ENCODE measurements around the gene RBM47. TPM values are rescaled to one million over a fixed set of nuclear protein-coding genes. Genes with fewer than 3 reads are reported as not detected.

The RBM47 gene
- total and polyA plus RNA-seq, 2 donors (not counting 1 experiment from before 2014, with no cell fraction given) = 5.6 to 12.9 TPM

- intact Hi-C loops (cut with micrococcal nuclease) = no loop called here
- DNase-seq (no peak), ATAC-seq (ENCODE audit: low read depth) (no peak)
- ChIA-PET CTCF (interaction anchor here (0.6 kb wide), 1 partner anchor 10 kb away, joined by 3 read pairs; no protein-coding TSS in a partner anchor), POLR2A (no interaction called here)
- 100% methylated on average over 5 of the region's 8 CpGs for WGBS (ENCODE audit: insufficient coverage)
- Histone ChIP-seq H3K79me2 (ENCODE audit: control insufficient read depth, insufficient read depth, low read length) (no peaks in the 10 kb centered on the region), H3K4me1 (ENCODE audit: control insufficient read depth in 2 of 2, insufficient read depth in 2 of 2, low read length in 2 of 2) (peaks cover 0 to 4% of the 10 kb centered on the region in 2 donors), H3K4me2 (replicated peaks; ENCODE audit: low read depth, low read length, poor library complexity, severe bottlenecking) (no peak overlapping the region), H3K4me3 (ENCODE audit: control extremely low read depth in 1 of 5, extremely low read depth in 1 of 5, insufficient read depth in 1 of 5, low read depth in 2 of 5, low read length in 4 of 5) (no peak overlapping the region), H3K36me3 (replicated peaks in 1 of 2; ENCODE audit: control extremely low read depth in 1 of 2, control insufficient read depth in 1 of 2, extremely low read depth in 1 of 2, insufficient read depth in 2 of 2, low read length in 1 of 2) (no peaks in the 10 kb centered on the region), H3K27me3 (replicated peaks in 1 of 4; ENCODE audit: control extremely low read depth in 1 of 4, control insufficient read depth in 3 of 4, insufficient read depth in 4 of 4, low read length in 3 of 4) (no peaks in the 10 kb centered on the region), H2AFZ (ENCODE audit: insufficient read depth, low read depth, low read length, poor library complexity, severe bottlenecking) (no peak overlapping the region), H3K9me3 (ENCODE audit: control extremely low read depth in 1 of 3, control insufficient read depth in 2 of 3, insufficient read depth in 1 of 3, low read length in 2 of 3) (no peaks in the 10 kb centered on the region), H3K9ac (ENCODE audit: low read length) (no peak overlapping the region), H3K27ac (ENCODE audit: low read length in 2 of 2) (no peak overlapping the region), H4K20me1 (ENCODE audit: control insufficient read depth, insufficient read depth, low read length, poor library complexity, severe bottlenecking) (no peaks in the 10 kb centered on the region)
- Mint-ChIP-seq H3K4me1 (peaks cover 9% of the 10 kb centered on the region), H3K27ac (peak overlapping the region; percentile 24), H3K27me3 (no peaks in the 10 kb centered on the region), H3K4me3 (no peak overlapping the region), H3K9me3 (ENCODE audit: insufficient read depth) (no peaks in the 10 kb centered on the region)
- TF ChIP-seq CTCF (IDR thresholded peaks at IDR 0.05) = no peak
- TF ChIP-seq EZH2 (IDR thresholded peaks at IDR 0.05; ENCODE audit: borderline replicate concordance, insufficient read depth, low read depth, low read length, poor library complexity, severe bottlenecking) = no peak
Observed at GRCh38 chr4:40525752-40526598, 103.7 kb downstream of the RBM47 start.

GRCh38 chr4:40524366-40525041, 105.2 kb downstream of the RBM47 start:
- CTCF ChIA-PET = interaction anchor here (1.0 kb wide), 1 partner anchor 26 kb away, joined by 3 read pairs; no protein-coding TSS in a partner anchor
- Mint-ChIP-seq H3K27me3 (no peaks in the 10 kb centered on the region), H3K9me3 (ENCODE audit: insufficient read depth) (no peaks in the 10 kb centered on the region), H3K4me1 (peaks cover 10% of the 10 kb centered on the region), H3K4me3 (no peak overlapping the region), H3K27ac (no peak overlapping the region)
- H4K20me1 ChIP-seq (ENCODE audit: control insufficient read depth, insufficient read depth, low read length, poor library complexity, severe bottlenecking) = no peaks in the 10 kb centered on the region
- H3K4me3 ChIP-seq (ENCODE audit: control extremely low read depth in 1 of 5, extremely low read depth in 1 of 5, insufficient read depth in 1 of 5, low read depth in 2 of 5, low read length in 4 of 5) = no peak overlapping the region
- no peaks in the 10 kb centered on the region for H3K36me3 ChIP-seq (replicated peaks in 1 of 2; ENCODE audit: control extremely low read depth in 1 of 2, control insufficient read depth in 1 of 2, extremely low read depth in 1 of 2, insufficient read depth in 2 of 2, low read length in 1 of 2)
- no peak overlapping the region for H3K9ac ChIP-seq (ENCODE audit: low read length)
- H3K4me1 ChIP-seq (ENCODE audit: control insufficient read depth in 2 of 2, insufficient read depth in 2 of 2, low read length in 2 of 2) = peaks cover 0 to 4% of the 10 kb centered on the region in 2 donors
- ATAC-seq (ENCODE audit: low read depth) (no peak), DNase-seq (no peak)
- H3K9me3 ChIP-seq (ENCODE audit: control extremely low read depth in 1 of 3, control insufficient read depth in 2 of 3, insufficient read depth in 1 of 3, low read length in 2 of 3) = no peaks in the 10 kb centered on the region
- POLR2A ChIA-PET = no interaction called here
- no peak overlapping the region for H3K27ac ChIP-seq (ENCODE audit: low read length in 2 of 2)
- H3K79me2 ChIP-seq (ENCODE audit: control insufficient read depth, insufficient read depth, low read length) = no peaks in the 10 kb centered on the region
- intact Hi-C loops (cut with micrococcal nuclease) = no loop called here
- H3K27me3 ChIP-seq (replicated peaks in 1 of 4; ENCODE audit: control extremely low read depth in 1 of 4, control insufficient read depth in 3 of 4, insufficient read depth in 4 of 4, low read length in 3 of 4) = no peaks in the 10 kb centered on the region
- WGBS (ENCODE audit: insufficient coverage) = over 99% methylated on average over 9 of the region's 11 CpGs
- H2AFZ ChIP-seq (ENCODE audit: insufficient read depth, low read depth, low read length, poor library complexity, severe bottlenecking) = no peak overlapping the region
- TF ChIP-seq CTCF (IDR thresholded peaks at IDR 0.05) = no peak
- TF ChIP-seq EZH2 (IDR thresholded peaks at IDR 0.05; ENCODE audit: borderline replicate concordance, insufficient read depth, low read depth, low read length, poor library complexity, severe bottlenecking) = no peak
- H3K4me2 ChIP-seq (replicated peaks; ENCODE audit: low read depth, low read length, poor library complexity, severe bottlenecking) = no peak overlapping the region

Data from B cell (primary cell).